WTC11 (cell line): ENCODE results near the gene SLC25A21. TPM values are rescaled to one million over a fixed set of nuclear protein-coding genes. Genes with fewer than 3 reads are reported as not detected.
A peak's percentile ranks its signal among the peaks of the same experiment; 100 is the strongest.

Source experiments
- ATAC-seq: fragments of 200-7000 bp; cut with Tn5 transposase; 2 replicates; pipeline ENCODE4 v1.10.0; 2021; ENCODE audit warnings: mild to moderate bottlenecking, moderate library complexity
- CTCF ChIA-PET: fragments of 300-600 bp; sonication (Branson Sonifier 250); formaldehyde crosslinking; loops from one replicate; lab custom pipeline; 2021; ENCODE audit warnings: antibody characterized with exemption; lab: Charles Lee
- POLR2A ChIA-PET: fragments of 350-600 bp; sonication (Branson Sonifier 250); formaldehyde crosslinking; loops from one replicate; lab custom pipeline; 2021; ENCODE audit warnings: antibody characterized with exemption; lab: Charles Lee
- DNase-seq: peaks from one replicate; pipeline ENCODE4 v3.0.0; 2021; ENCODE audit warnings: low spot score
- H3K27ac Mint-ChIP-seq: 2 replicates; pipeline ENCODE4 v1.8.0; 2021; ENCODE audit warnings: mixed read lengths
- H3K27me3 Mint-ChIP-seq: 2 replicates; pipeline ENCODE4 v1.8.0; 2021; ENCODE audit warnings: low read depth, mild to moderate bottlenecking, moderate library complexity, mixed read lengths
- H3K36me3 Mint-ChIP-seq: 2 replicates; pipeline ENCODE4 v1.8.0; 2021; ENCODE audit warnings: mixed read lengths
- H3K4me1 Mint-ChIP-seq: 2 replicates; pipeline ENCODE4 v1.8.0; 2022; ENCODE audit warnings: mixed read lengths
- H3K4me3 Mint-ChIP-seq: 2 replicates; pipeline ENCODE4 v1.8.0; 2021; ENCODE audit warnings: mild to moderate bottlenecking, moderate library complexity, mixed read lengths
- H3K9me3 Mint-ChIP-seq: 2 replicates; pipeline ENCODE4 v1.8.0; 2021; ENCODE audit warnings: mixed read lengths
- ESRRA ChIP-seq: sonication (generic); formaldehyde crosslinking; IDR thresholded peaks from 2 replicates; pipeline ENCODE4 v1.8.1; 2022; ENCODE audit warnings: mild to moderate bottlenecking, missing genetic modification reagents, borderline replicate concordance
- ETV6 ChIP-seq: sonication (generic); formaldehyde crosslinking; IDR thresholded peaks from 2 replicates; pipeline ENCODE4 v1.8.1; 2022; ENCODE audit warnings: mild to moderate bottlenecking, missing genetic modification reagents
- GABPB1 ChIP-seq: sonication (generic); formaldehyde crosslinking; IDR thresholded peaks from 2 replicates; pipeline ENCODE4 v1.8.1; 2023; ENCODE audit warnings: mild to moderate bottlenecking, missing genetic modification reagents
- RELA ChIP-seq: sonication (generic); formaldehyde crosslinking; IDR thresholded peaks from 2 replicates; pipeline ENCODE4 v1.8.1; 2022; ENCODE audit warnings: missing genetic modification reagents, mild to moderate bottlenecking, borderline replicate concordance
- SMAD3 ChIP-seq: sonication (generic); formaldehyde crosslinking; IDR thresholded peaks from 2 replicates; pipeline ENCODE4 v1.8.0; 2022; ENCODE audit warnings: missing genetic modification reagents, mild to moderate bottlenecking, borderline replicate concordance
- TEAD1 ChIP-seq: sonication (generic); formaldehyde crosslinking; IDR thresholded peaks from 2 replicates; pipeline ENCODE4 v1.8.0; 2022; ENCODE audit warnings: mild to moderate bottlenecking, missing genetic modification reagents
- ZNF423 ChIP-seq: fragments of 250-450 bp; sonication (Bioruptor Pico); IDR thresholded peaks from 2 replicates; pipeline ENCODE4 v2.1.2; 2022; ENCODE audit warnings: mild to moderate bottlenecking, moderate library complexity
- ZNF671 ChIP-seq: fragments of 250-450 bp; sonication (Bioruptor Pico); IDR thresholded peaks from 2 replicates; pipeline ENCODE4 v1.8.0; 2021; ENCODE audit warnings: mild to moderate bottlenecking
- total RNA-seq: library from RNA; stranded (reverse); gene quantifications from 3 replicates; pipeline ENCODE4 v1.2.3, GENCODE V29; 2021
- TF ChIP-seq, protein P1 (sequence below): sonication (generic); formaldehyde crosslinking; IDR thresholded peaks from 2 replicates; pipeline ENCODE4 v1.8.1; 2023; ENCODE audit warnings: mild to moderate bottlenecking, missing genetic modification reagents, borderline replicate concordance
- TF ChIP-seq, protein P2 (sequence below): sonication (generic); formaldehyde crosslinking; IDR thresholded peaks from 2 replicates; pipeline ENCODE4 v1.8.1; 2022; ENCODE audit warnings: low read depth, mild to moderate bottlenecking, moderate library complexity, missing genetic modification reagents, borderline replicate concordance
- TF ChIP-seq, protein P3 (sequence below): sonication (generic); formaldehyde crosslinking; IDR thresholded peaks from 2 replicates; pipeline ENCODE4 v1.8.0; 2022; ENCODE audit warnings: mild to moderate bottlenecking, missing genetic modification reagents
- TF ChIP-seq, protein P4 (sequence below): sonication (generic); formaldehyde crosslinking; IDR thresholded peaks from 2 replicates; pipeline ENCODE4 v1.8.1; 2023; ENCODE audit warnings: mild to moderate bottlenecking, missing genetic modification reagents
- TF ChIP-seq, protein P5 (sequence below): fragments of 250-450 bp; sonication (Bioruptor Pico); conservative IDR thresholded peaks from 2 replicates; pipeline ENCODE4 v1.9.0; 2021; ENCODE audit warnings: mild to moderate bottlenecking

Gene SLC25A21
- total RNA-seq, 1 experiment from 2014 or later: 8.2 TPM

DNA sequence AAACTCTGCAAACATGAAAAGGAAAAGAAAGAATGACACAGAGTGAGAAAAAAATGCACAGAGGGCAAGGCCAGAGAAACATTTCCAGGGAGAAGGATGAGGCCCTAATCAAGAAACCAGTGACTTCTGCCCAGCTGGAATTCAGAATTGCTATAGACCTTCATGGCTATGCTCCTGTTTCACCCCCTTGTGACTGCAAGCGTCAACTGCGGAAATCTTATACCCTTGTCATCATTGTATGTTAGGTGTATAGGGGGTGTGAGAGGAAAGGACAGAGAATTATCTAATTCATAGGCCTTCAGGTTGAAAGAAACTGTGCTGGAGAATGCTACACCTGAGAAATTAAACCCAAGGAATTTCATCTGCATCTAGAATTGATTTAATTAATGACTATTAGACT is 117.5 kb downstream of the SLC25A21 start (continued):
- TF ChIP-seq, protein P1, sequence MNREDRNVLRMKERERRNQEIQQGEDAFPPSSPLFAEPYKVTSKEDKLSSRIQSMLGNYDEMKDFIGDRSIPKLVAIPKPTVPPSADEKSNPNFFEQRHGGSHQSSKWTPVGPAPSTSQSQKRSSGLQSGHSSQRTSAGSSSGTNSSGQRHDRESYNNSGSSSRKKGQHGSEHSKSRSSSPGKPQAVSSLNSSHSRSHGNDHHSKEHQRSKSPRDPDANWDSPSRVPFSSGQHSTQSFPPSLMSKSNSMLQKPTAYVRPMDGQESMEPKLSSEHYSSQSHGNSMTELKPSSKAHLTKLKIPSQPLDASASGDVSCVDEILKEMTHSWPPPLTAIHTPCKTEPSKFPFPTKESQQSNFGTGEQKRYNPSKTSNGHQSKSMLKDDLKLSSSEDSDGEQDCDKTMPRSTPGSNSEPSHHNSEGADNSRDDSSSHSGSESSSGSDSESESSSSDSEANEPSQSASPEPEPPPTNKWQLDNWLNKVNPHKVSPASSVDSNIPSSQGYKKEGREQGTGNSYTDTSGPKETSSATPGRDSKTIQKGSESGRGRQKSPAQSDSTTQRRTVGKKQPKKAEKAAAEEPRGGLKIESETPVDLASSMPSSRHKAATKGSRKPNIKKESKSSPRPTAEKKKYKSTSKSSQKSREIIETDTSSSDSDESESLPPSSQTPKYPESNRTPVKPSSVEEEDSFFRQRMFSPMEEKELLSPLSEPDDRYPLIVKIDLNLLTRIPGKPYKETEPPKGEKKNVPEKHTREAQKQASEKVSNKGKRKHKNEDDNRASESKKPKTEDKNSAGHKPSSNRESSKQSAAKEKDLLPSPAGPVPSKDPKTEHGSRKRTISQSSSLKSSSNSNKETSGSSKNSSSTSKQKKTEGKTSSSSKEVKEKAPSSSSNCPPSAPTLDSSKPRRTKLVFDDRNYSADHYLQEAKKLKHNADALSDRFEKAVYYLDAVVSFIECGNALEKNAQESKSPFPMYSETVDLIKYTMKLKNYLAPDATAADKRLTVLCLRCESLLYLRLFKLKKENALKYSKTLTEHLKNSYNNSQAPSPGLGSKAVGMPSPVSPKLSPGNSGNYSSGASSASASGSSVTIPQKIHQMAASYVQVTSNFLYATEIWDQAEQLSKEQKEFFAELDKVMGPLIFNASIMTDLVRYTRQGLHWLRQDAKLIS: no peak
- TF ChIP-seq GABPB1 (no peak), ESRRA (CRISPR knock-in tag) (no peak), TEAD1 (no peak)
- TF ChIP-seq, all 79 proteins: peak for 0

DNA sequence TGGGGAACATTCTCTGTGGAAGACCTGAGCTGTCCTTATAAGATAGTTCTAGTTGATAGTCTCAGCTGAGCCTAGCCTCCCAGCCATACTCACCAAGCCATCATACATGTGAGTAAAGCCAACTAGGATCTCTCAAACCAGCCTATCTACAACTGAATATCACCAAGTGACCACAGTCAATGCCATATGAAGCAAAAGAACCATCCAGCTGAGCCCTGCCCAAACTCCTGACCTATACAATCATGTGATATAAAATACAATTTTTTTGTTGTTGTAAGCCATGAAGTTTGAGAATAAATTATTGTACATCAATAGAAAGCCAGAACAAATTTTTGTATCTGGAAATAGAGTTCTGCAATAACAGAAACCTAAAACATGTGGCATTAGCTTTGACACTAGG is 118.3 kb downstream of the SLC25A21 start:
- ChIA-PET CTCF (no interaction called here), POLR2A (no interaction called here)
- H3K4me1 Mint-ChIP-seq: peaks cover 20% of the 10 kb centered on the region
- TF ChIP-seq RELA (CRISPR knock-in tag) (no peak), ZNF423 (CRISPR knock-in tag) (no peak)
- TF ChIP-seq, protein P2, sequence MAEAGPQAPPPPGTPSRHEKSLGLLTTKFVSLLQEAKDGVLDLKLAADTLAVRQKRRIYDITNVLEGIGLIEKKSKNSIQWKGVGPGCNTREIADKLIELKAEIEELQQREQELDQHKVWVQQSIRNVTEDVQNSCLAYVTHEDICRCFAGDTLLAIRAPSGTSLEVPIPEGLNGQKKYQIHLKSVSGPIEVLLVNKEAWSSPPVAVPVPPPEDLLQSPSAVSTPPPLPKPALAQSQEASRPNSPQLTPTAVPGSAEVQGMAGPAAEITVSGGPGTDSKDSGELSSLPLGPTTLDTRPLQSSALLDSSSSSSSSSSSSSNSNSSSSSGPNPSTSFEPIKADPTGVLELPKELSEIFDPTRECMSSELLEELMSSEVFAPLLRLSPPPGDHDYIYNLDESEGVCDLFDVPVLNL (CRISPR knock-in tag): no peak
- H3K27ac Mint-ChIP-seq: no peak overlapping the region
- H3K36me3 Mint-ChIP-seq: peaks cover 15% of the 10 kb centered on the region
- peaks cover 28% of the 10 kb centered on the region for H3K9me3 Mint-ChIP-seq
- H3K4me3 Mint-ChIP-seq: no peak overlapping the region
- no peaks in the 10 kb centered on the region for H3K27me3 Mint-ChIP-seq
- no peak for ATAC-seq
- no peak for DNase-seq

DNA sequence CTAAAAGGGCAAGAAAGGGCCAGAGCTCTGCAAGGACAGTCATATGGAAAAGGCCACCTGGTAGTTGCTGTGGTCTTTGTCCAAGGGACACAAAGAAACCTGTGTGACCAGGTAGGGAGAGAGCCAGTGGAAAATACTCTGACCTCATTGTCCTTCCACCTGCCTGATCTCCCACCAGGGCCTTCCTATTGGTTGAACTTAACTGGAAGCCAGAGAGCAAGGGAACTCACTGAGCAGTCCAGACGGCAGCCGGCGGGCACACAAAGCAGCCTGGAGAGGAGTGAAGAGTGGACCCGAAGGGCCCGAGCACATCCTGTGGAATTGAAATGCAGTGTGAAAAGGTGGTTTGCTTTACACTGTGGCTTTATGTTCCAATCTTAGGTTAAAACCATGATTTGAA is 120.7 kb downstream of the SLC25A21 start:
- no peaks in the 10 kb centered on the region for H3K27me3 Mint-ChIP-seq
- H3K4me1 Mint-ChIP-seq: peaks cover 13% of the 10 kb centered on the region
- H3K9me3 Mint-ChIP-seq: peaks cover 28% of the 10 kb centered on the region
- H3K36me3 Mint-ChIP-seq: peaks cover 15% of the 10 kb centered on the region
- H3K4me3 Mint-ChIP-seq: no peak overlapping the region
- no peak overlapping the region; the same call in 1 of the 2 replicates for H3K27ac Mint-ChIP-seq
- CTCF ChIA-PET: no interaction called here
- POLR2A ChIA-PET: no interaction called here
- ATAC-seq: peak; percentile 89
- TF ChIP-seq ZNF671: no peak
- TF ChIP-seq, protein P3, sequence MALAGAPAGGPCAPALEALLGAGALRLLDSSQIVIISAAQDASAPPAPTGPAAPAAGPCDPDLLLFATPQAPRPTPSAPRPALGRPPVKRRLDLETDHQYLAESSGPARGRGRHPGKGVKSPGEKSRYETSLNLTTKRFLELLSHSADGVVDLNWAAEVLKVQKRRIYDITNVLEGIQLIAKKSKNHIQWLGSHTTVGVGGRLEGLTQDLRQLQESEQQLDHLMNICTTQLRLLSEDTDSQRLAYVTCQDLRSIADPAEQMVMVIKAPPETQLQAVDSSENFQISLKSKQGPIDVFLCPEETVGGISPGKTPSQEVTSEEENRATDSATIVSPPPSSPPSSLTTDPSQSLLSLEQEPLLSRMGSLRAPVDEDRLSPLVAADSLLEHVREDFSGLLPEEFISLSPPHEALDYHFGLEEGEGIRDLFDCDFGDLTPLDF (CRISPR knock-in tag): no peak
- TF ChIP-seq, protein P4, sequence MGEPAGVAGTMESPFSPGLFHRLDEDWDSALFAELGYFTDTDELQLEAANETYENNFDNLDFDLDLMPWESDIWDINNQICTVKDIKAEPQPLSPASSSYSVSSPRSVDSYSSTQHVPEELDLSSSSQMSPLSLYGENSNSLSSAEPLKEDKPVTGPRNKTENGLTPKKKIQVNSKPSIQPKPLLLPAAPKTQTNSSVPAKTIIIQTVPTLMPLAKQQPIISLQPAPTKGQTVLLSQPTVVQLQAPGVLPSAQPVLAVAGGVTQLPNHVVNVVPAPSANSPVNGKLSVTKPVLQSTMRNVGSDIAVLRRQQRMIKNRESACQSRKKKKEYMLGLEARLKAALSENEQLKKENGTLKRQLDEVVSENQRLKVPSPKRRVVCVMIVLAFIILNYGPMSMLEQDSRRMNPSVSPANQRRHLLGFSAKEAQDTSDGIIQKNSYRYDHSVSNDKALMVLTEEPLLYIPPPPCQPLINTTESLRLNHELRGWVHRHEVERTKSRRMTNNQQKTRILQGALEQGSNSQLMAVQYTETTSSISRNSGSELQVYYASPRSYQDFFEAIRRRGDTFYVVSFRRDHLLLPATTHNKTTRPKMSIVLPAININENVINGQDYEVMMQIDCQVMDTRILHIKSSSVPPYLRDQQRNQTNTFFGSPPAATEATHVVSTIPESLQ (CRISPR knock-in tag): no peak
- no peak for TF ChIP-seq SMAD3 (CRISPR knock-in tag)
- no peak for TF ChIP-seq ETV6 (CRISPR knock-in tag)
- TF ChIP-seq, protein P5, sequence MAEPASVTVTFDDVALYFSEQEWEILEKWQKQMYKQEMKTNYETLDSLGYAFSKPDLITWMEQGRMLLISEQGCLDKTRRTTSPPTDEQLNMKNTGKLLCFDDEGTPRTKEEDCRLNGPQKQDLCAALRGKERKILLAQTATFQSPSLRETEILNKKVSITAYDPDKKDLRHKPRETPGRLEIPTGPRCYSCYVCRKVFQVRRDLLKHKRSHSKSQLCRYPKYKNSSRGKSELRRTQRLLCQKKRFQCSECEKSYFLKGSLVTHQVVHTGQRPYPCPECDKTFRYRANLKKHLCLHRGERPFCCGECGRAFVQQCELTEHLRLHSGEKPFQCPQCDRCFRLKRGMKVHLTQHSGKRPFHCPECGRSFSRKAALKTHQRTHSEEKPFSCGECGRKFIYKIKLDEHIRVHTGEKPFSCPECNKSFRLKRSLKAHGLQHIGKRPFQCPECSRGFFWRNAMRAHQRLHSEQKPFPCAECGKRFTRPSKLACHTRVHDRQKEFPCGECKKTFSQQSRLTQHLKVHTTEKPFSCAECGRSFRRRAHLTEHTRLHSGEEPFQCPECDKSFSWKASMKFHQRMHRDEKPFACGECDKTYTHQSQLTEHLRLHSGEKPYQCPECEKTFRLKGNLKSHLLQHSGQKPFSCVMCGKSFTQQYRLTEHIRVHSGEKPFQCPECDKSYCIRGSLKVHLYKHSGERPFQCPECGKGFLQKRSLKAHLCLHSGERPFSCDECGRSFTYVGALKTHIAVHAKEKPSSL: no peak
- DNase-seq: peak; percentile 12
